ENCODE data around the gene CFAP91.

DNA sequence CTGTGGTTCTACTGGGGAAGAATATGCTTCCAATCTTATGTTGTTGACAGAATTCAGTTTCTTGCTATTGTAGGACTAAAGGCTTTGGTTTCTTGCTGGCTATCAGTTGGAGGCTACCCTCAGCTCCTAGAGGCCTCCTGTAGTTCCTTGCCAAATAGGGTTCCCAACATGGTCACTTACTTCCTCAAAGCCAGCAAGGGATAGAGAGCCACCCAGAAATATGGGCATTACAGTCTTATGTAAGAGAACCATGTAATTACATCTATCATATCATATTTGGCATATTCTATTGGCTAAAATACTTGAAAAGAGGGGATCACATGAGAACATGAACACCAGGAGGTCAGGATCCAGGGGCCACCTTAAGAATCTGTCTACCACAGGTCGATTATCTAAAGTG lies 19.4 kb upstream of the CFAP91 start:
- TF ChIP-seq ZNF677 (tag by site-specific recombination; IDR thresholded peaks at IDR 0.05) (no peak), ZNF146 (tag by site-specific recombination; IDR thresholded peaks at IDR 0.05) (no peak), ZNF350 (tag by site-specific recombination; IDR thresholded peaks at IDR 0.05) (no peak), KLF16 (tag by site-specific recombination; IDR thresholded peaks at IDR 0.05) (no peak), ZNF391 (tag by site-specific recombination; IDR thresholded peaks at IDR 0.05; ENCODE audit: borderline replicate concordance, low read depth) (no peak), ZNF311 (tag by site-specific recombination; IDR thresholded peaks at IDR 0.05; ENCODE audit: borderline replicate concordance) (no peak), BCL11B (tag by site-specific recombination; IDR thresholded peaks at IDR 0.05; ENCODE audit: low read depth) (no peak), ZNF521 (tag by site-specific recombination; IDR thresholded peaks at IDR 0.05) (no peak), ZNF121 (tag by site-specific recombination; IDR thresholded peaks at IDR 0.05) (no peak)
- TF ChIP-seq, protein P1, sequence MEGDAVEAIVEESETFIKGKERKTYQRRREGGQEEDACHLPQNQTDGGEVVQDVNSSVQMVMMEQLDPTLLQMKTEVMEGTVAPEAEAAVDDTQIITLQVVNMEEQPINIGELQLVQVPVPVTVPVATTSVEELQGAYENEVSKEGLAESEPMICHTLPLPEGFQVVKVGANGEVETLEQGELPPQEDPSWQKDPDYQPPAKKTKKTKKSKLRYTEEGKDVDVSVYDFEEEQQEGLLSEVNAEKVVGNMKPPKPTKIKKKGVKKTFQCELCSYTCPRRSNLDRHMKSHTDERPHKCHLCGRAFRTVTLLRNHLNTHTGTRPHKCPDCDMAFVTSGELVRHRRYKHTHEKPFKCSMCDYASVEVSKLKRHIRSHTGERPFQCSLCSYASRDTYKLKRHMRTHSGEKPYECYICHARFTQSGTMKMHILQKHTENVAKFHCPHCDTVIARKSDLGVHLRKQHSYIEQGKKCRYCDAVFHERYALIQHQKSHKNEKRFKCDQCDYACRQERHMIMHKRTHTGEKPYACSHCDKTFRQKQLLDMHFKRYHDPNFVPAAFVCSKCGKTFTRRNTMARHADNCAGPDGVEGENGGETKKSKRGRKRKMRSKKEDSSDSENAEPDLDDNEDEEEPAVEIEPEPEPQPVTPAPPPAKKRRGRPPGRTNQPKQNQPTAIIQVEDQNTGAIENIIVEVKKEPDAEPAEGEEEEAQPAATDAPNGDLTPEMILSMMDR (tag by site-specific recombination; IDR thresholded peaks at IDR 0.05), result no peak
- TF ChIP-seq, protein P2, sequence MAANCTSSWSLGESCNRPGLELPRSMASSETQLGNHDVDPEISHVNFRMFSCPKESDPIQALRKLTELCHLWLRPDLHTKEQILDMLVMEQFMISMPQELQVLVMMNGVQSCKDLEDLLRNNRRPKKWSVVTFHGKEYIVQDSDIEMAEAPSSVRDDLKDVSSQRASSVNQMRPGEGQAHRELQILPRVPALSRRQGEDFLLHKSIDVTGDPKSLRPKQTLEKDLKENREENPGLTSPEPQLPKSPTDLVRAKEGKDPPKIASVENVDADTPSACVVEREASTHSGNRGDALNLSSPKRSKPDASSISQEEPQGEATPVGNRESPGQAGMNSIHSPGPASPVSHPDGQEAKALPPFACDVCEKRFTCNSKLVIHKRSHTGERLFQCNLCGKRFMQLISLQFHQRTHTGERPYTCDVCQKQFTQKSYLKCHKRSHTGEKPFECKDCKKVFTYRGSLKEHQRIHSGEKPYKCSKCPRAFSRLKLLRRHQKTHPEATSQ (tag by site-specific recombination; IDR thresholded peaks at IDR 0.05), result no peak
- TF ChIP-seq, protein P3, sequence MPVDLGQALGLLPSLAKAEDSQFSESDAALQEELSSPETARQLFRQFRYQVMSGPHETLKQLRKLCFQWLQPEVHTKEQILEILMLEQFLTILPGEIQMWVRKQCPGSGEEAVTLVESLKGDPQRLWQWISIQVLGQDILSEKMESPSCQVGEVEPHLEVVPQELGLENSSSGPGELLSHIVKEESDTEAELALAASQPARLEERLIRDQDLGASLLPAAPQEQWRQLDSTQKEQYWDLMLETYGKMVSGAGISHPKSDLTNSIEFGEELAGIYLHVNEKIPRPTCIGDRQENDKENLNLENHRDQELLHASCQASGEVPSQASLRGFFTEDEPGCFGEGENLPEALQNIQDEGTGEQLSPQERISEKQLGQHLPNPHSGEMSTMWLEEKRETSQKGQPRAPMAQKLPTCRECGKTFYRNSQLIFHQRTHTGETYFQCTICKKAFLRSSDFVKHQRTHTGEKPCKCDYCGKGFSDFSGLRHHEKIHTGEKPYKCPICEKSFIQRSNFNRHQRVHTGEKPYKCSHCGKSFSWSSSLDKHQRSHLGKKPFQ (tag by site-specific recombination; IDR thresholded peaks at IDR 0.05), result no peak
